CD14-positive monocyte (primary cell): ENCODE results near the gene LENG9. TPM values are rescaled to one million over a fixed set of nuclear protein-coding genes. Genes with fewer than 3 reads are reported as not detected.

Experiments used
- DNase-seq, 3 donors: peaks; one replicate each; pipeline ENCODE4 v3.0.0-alpha.2; 2011 to 2022
- H2AFZ ChIP-seq: 2 replicates; pipeline ENCODE4 v1.6.0; 2012; ENCODE audit warnings: mild to moderate bottlenecking, low read depth, low read length, inconsistent platforms; ENCODE audit not compliant: insufficient read depth, poor library complexity, severe bottlenecking
- H3K27ac ChIP-seq, 2 donors: 1 replicate in 1 of 2; 2 replicates in 1 of 2; pipeline ENCODE4 v1.5.1; 2012 to 2013; ENCODE audit warnings: low read length in 2 of 2, control low read depth in 1 of 2, inconsistent platforms in 1 of 2, low read depth in 1 of 2, mild to moderate bottlenecking in 1 of 2
- H3K27me3 ChIP-seq, 2 donors: one replicate each; pipeline versions ENCODE4 v1.6.0 to v1.6.1; 2011 to 2013; ENCODE audit warnings: low read length in 2 of 2; ENCODE audit not compliant: control insufficient read depth in 2 of 2, insufficient read depth in 2 of 2
- H3K36me3 ChIP-seq, 2 donors: replicated peaks in 1 of 2; 1 replicate in 1 of 2; 2 replicates in 1 of 2; pipeline versions ENCODE4 v1.5.1 to v1.6.1; 2012 to 2013; ENCODE audit warnings: low read length in 2 of 2, control low read depth in 1 of 2, inconsistent platforms in 1 of 2, mild to moderate bottlenecking in 1 of 2; ENCODE audit not compliant: insufficient read depth in 2 of 2, control insufficient read depth in 1 of 2
- H3K4me1 ChIP-seq, 2 donors: 1 replicate in 1 of 2; 2 replicates in 1 of 2; pipeline versions ENCODE4 v1.5.1 to v1.6.1; 2012 to 2013; ENCODE audit warnings: low read length in 2 of 2, control low read depth in 1 of 2, inconsistent platforms in 1 of 2, mild to moderate bottlenecking in 1 of 2, moderate library complexity in 1 of 2; ENCODE audit not compliant: insufficient read depth in 2 of 2, control insufficient read depth in 1 of 2
- H3K4me2 ChIP-seq: replicated peaks from 2 replicates; pipeline ENCODE3; 2012; ENCODE audit warnings: low read length, moderate library complexity, mild to moderate bottlenecking; ENCODE audit not compliant: poor library complexity, severe bottlenecking; ENCODE audit errors: extremely low read depth
- H3K4me3 ChIP-seq, 3 experiments: fragments of 200-600 bp in 1 of 3; sonication (generic) in 1 of 3; replicated peaks in 1 of 3; 1 replicate in 2 of 3; 2 replicates in 1 of 3; pipeline ENCODE4 v1.5.1; 2011 to 2013; ENCODE audit warnings: low read length in 3 of 3, mild to moderate bottlenecking in 3 of 3, control low read depth in 2 of 3, low read depth in 2 of 3, inconsistent platforms in 1 of 3, moderate library complexity in 1 of 3
- H3K79me2 ChIP-seq: 2 replicates; pipeline ENCODE4 v1.6.0; 2012; ENCODE audit warnings: mild to moderate bottlenecking, control low read depth, inconsistent platforms, low read length, moderate library complexity; ENCODE audit not compliant: insufficient read depth
- H3K9ac ChIP-seq: 2 replicates; pipeline ENCODE4 v1.6.0; 2017; ENCODE audit warnings: low read length, mild to moderate bottlenecking; ENCODE audit not compliant: insufficient read depth, poor library complexity, severe bottlenecking
- H3K9me3 ChIP-seq, 2 donors: replicated peaks in 1 of 2; 1 replicate in 1 of 2; 2 replicates in 1 of 2; pipeline versions ENCODE4 v1.5.1 to v1.6.1; 2012 to 2013; ENCODE audit warnings: low read length in 2 of 2, control low read depth in 1 of 2; ENCODE audit not compliant: control insufficient read depth in 1 of 2, insufficient read depth in 1 of 2
- H4K20me1 ChIP-seq: 2 replicates; pipeline ENCODE4 v1.6.0; 2012; ENCODE audit warnings: mild to moderate bottlenecking, low read length, control low read depth, moderate library complexity; ENCODE audit not compliant: insufficient read depth
- H3K27ac Mint-ChIP-seq, 7 donors: one replicate each; pipeline ENCODE4 v1.8.0; 2020; ENCODE audit warnings: mild to moderate bottlenecking in 7 of 7, mixed read lengths in 7 of 7, moderate library complexity in 6 of 7, inconsistent platforms in 2 of 7
- H3K27me3 Mint-ChIP-seq, 3 donors: one replicate each; pipeline ENCODE4 v1.8.0; 2021 to 2022; ENCODE audit warnings: low read depth in 3 of 3, mild to moderate bottlenecking in 3 of 3, mixed read lengths in 3 of 3, moderate library complexity in 3 of 3, inconsistent platforms in 1 of 3
- H3K36me3 Mint-ChIP-seq, 2 donors: one replicate each; pipeline ENCODE4 v1.8.0; 2020; ENCODE audit warnings: mixed read lengths in 2 of 2, inconsistent platforms in 1 of 2, mild to moderate bottlenecking in 1 of 2
- H3K4me1 Mint-ChIP-seq: one replicate; pipeline ENCODE4 v1.8.0; 2020; ENCODE audit warnings: mild to moderate bottlenecking, mixed read lengths
- H3K4me3 Mint-ChIP-seq, 2 donors: one replicate each; pipeline ENCODE4 v1.8.0; 2020; ENCODE audit warnings: mild to moderate bottlenecking in 2 of 2, mixed read lengths in 2 of 2, moderate library complexity in 1 of 2
- H3K9me3 Mint-ChIP-seq, 7 donors: one replicate each; pipeline ENCODE4 v1.8.0; 2020 to 2022; ENCODE audit warnings: mixed read lengths in 7 of 7, mild to moderate bottlenecking in 6 of 7, moderate library complexity in 6 of 7, inconsistent platforms in 2 of 7
- CTCF ChIP-seq: fragments of 200-600 bp; IDR thresholded peaks from one replicate; pipeline ENCODE4 v1.8.0; 2022; ENCODE audit warnings: antibody characterized with exemption, mild to moderate bottlenecking
- WGBS: methylation state at CpG from one replicate; pipeline ENCODE4 v1.1.5; 2013; ENCODE audit warnings: missing lambda C conversion rate; ENCODE audit not compliant: insufficient coverage; 5-methylcytosine and 5-hydroxymethylcytosine counted together
- intact Hi-C, 2 donors: fragments of 100-400 bp; cut with micrococcal nuclease; formaldehyde crosslinking; loops; one replicate each; pipeline versions ENCODE4 v1.15.0 to v1.15.1; 2023
- polyA plus RNA-seq, 3 donors: library from polyadenylated mRNA; depleted of rRNA in 1 of 3; unstranded in 2 of 3; stranded (reverse) in 1 of 3; fragments of 300-500 nt in 2 of 3; fragments of >200 nt in 1 of 3; fragmentation: Illumina TruSeq in 2 of 3; gene quantifications; 1 replicate in 2 of 3; 2 replicates in 1 of 3; pipeline ENCODE4 v1.2.3, GENCODE V29; 2012 to 2021

The LENG9 gene
- polyA plus RNA-seq, 3 donors, result 0.15 to 2.0 TPM; not detected in 1

- Histone ChIP-seq H3K9me3 (no peaks in the 10 kb centered on the region), H3K27me3 (peaks cover 2 to 45% of the 10 kb centered on the region in 2 donors), H4K20me1 (peaks cover 6% of the 10 kb centered on the region), H3K4me2 (no peak overlapping the region), H2AFZ (no peak overlapping the region), H3K79me2 (no peaks in the 10 kb centered on the region), H3K4me1 (peaks cover 3 to 10% of the 10 kb centered on the region in 2 donors), H3K4me3 (no peak overlapping the region), H3K27ac (no peak overlapping the region), H3K36me3 (no peaks in the 10 kb centered on the region), H3K9ac (no peak overlapping the region)
- Mint-ChIP-seq H3K4me3 (peak overlapping the region in 1 of 2 donors; percentile 46), H3K36me3 (no peaks in the 10 kb centered on the region), H3K27ac (peak overlapping the region in 1 of 7 donors; percentile 49), H3K27me3 (peaks cover 42 to 73% (median 65%) of the 10 kb centered on the region in 3 donors), H3K9me3 (peaks cover 0 to 4% (median 0%) of the 10 kb centered on the region in 7 donors), H3K4me1 (peaks cover 3% of the 10 kb centered on the region)
- 83% methylated on average over 3 of the region's 8 CpGs for WGBS
- TF ChIP-seq CTCF, result no peak
- intact Hi-C loops, result no loop called here
- no peak for DNase-seq
These were observed 34.4 kb downstream of the LENG9 start for GRCh38 chr19:54429176-54429495.

- TF ChIP-seq CTCF, result no peak
- Histone ChIP-seq H4K20me1 (peaks cover under 1% of the 10 kb centered on the region), H3K4me1 (peaks cover 3 to 10% of the 10 kb centered on the region in 2 donors), H3K27ac (no peak overlapping the region), H3K36me3 (no peaks in the 10 kb centered on the region), H3K27me3 (peaks cover 2 to 40% of the 10 kb centered on the region in 2 donors), H3K4me3 (no peak overlapping the region), H3K9me3 (no peaks in the 10 kb centered on the region), H3K9ac (no peak overlapping the region), H2AFZ (no peak overlapping the region), H3K79me2 (no peaks in the 10 kb centered on the region), H3K4me2 (no peak overlapping the region)
- H3K9me3 Mint-ChIP-seq, result peaks cover 0 to 4% (median 1%) of the 10 kb centered on the region in 7 donors
- intact Hi-C loops, result no loop called here
- no peaks in the 10 kb centered on the region for H3K36me3 Mint-ChIP-seq
- no peak overlapping the region for H3K27ac Mint-ChIP-seq
- peaks cover 3% of the 10 kb centered on the region for H3K4me1 Mint-ChIP-seq
- no peak for DNase-seq
- H3K27me3 Mint-ChIP-seq, result peaks cover 36 to 77% (median 61%) of the 10 kb centered on the region in 3 donors
- H3K4me3 Mint-ChIP-seq, result peak overlapping the region in 1 of 2 donors; percentile 46
- 97% methylated on average over 6 of the region's 11 CpGs for WGBS
These were observed 35.0 kb downstream of the LENG9 start for GRCh38 chr19:54428323-54429175.
